GM23338 (cell line): Measurements from ENCODE around the gene ZCCHC8. TPM values are rescaled to one million over a fixed set of nuclear protein-coding genes. Genes with fewer than 3 reads are reported as not detected.

ENCODE experiments used
- ATAC-seq: fragments of 200-7000 bp; cut with Tn5 transposase; 3 replicates; pipeline ENCODE4 v1.9.1; 2020
- DNase-seq: peaks from one replicate; pipeline ENCODE4 v3.0.0-alpha.2; 2015; ENCODE audit warnings: low spot score
- H2AFZ ChIP-seq: fragments of 200-600 bp; sonication (generic); 2 replicates; pipeline ENCODE4 v1.8.0; 2016; ENCODE audit warnings: antibody characterized with exemption, mild to moderate bottlenecking, moderate library complexity
- H3F3A ChIP-seq: fragments of 200-600 bp; sonication (generic); replicated peaks from 2 replicates; pipeline ENCODE4 v1.8.0; 2017; ENCODE audit warnings: antibody characterized with exemption, mixed run types, low read depth
- H3K27ac ChIP-seq: fragments of 200-600 bp; sonication (generic); 2 replicates; pipeline ENCODE4 v1.6.1; 2016; ENCODE audit warnings: low read depth
- H3K27me3 ChIP-seq: fragments of 200-600 bp; sonication (generic); 2 replicates; pipeline ENCODE4 v1.8.0; 2016; ENCODE audit warnings: mild to moderate bottlenecking, mixed run types, moderate library complexity; ENCODE audit not compliant: insufficient read depth
- H3K36me3 ChIP-seq: fragments of 200-600 bp; sonication (generic); 2 replicates; pipeline ENCODE4 v1.8.0; 2016; ENCODE audit warnings: mild to moderate bottlenecking; ENCODE audit not compliant: insufficient read depth
- H3K4me1 ChIP-seq: fragments of 200-600 bp; sonication (generic); 2 replicates; pipeline ENCODE4 v1.8.0; 2016; ENCODE audit warnings: mild to moderate bottlenecking, moderate library complexity; ENCODE audit not compliant: insufficient read depth
- H3K4me2 ChIP-seq: fragments of 200-600 bp; sonication (generic); 2 replicates; pipeline ENCODE4 v1.7.1; 2017; ENCODE audit warnings: mixed run types
- H3K4me3 ChIP-seq: fragments of 200-600 bp; sonication (generic); 2 replicates; pipeline ENCODE4 v1.6.1; 2016; ENCODE audit warnings: mixed run types
- H3K79me2 ChIP-seq: fragments of 200-600 bp; sonication (generic); replicated peaks from 2 replicates; pipeline ENCODE4 v1.8.0; 2017; ENCODE audit warnings: mild to moderate bottlenecking; ENCODE audit not compliant: insufficient read depth
- H3K9me2 ChIP-seq: fragments of 200-600 bp; sonication (generic); 2 replicates; pipeline ENCODE4 v1.8.0; 2017; ENCODE audit not compliant: insufficient read depth
- H4K20me1 ChIP-seq: fragments of 200-600 bp; sonication (generic); replicated peaks from 2 replicates; pipeline ENCODE4 v1.8.0; 2017; ENCODE audit warnings: mild to moderate bottlenecking; ENCODE audit not compliant: insufficient read depth
- H3K27ac Mint-ChIP-seq: 2 replicates; pipeline ENCODE4 v1.8.0; 2020; ENCODE audit warnings: inconsistent platforms, mild to moderate bottlenecking, moderate library complexity, mixed read lengths
- H3K27me3 Mint-ChIP-seq: 3 replicates; pipeline ENCODE4 v1.8.0; 2022; ENCODE audit warnings: low read depth, mild to moderate bottlenecking, moderate library complexity, mixed read lengths, inconsistent platforms; ENCODE audit not compliant: insufficient read depth, poor library complexity
- H3K36me3 Mint-ChIP-seq: 3 replicates; pipeline ENCODE4 v1.8.0; 2021; ENCODE audit warnings: low read depth, mild to moderate bottlenecking, inconsistent platforms, moderate library complexity, mixed read lengths
- H3K4me1 Mint-ChIP-seq: 3 replicates; pipeline ENCODE4 v1.8.0; 2020; ENCODE audit warnings: mild to moderate bottlenecking, inconsistent platforms, mixed read lengths
- H3K4me3 Mint-ChIP-seq: 3 replicates; pipeline ENCODE4 v1.8.0; 2021; ENCODE audit warnings: moderate library complexity, mild to moderate bottlenecking, inconsistent platforms, mixed read lengths
- H3K9me3 Mint-ChIP-seq: 3 replicates; pipeline ENCODE4 v1.8.0; 2020; ENCODE audit warnings: moderate library complexity, mild to moderate bottlenecking, inconsistent platforms, mixed read lengths
- CREB1 ChIP-seq: fragments of 250-450 bp; sonication (Bioruptor Pico); IDR thresholded peaks from 2 replicates; pipeline ENCODE4 v1.5.0; 2020; ENCODE audit warnings: low read depth, mild to moderate bottlenecking, moderate library complexity
- EZH2 ChIP-seq: fragments of 200-600 bp; sonication (generic); IDR thresholded peaks from one replicate; pipeline ENCODE4 v1.8.0; 2017; ENCODE audit warnings: antibody characterized with exemption, mild to moderate bottlenecking, low read depth; ENCODE audit not compliant: unreplicated experiment
- EZH2phosphoT487 ChIP-seq: fragments of 200-600 bp; sonication (generic); IDR thresholded peaks from one replicate; pipeline ENCODE4 v1.8.1; 2018; ENCODE audit warnings: antibody characterized with exemption; ENCODE audit not compliant: unreplicated experiment
- JUNB ChIP-seq: IDR thresholded peaks from one replicate; pipeline ENCODE4 v1.6.1; 2016; ENCODE audit warnings: antibody characterized with exemption; ENCODE audit not compliant: unreplicated experiment
- POLR2AphosphoS5 ChIP-seq: IDR thresholded peaks from 2 replicates; pipeline ENCODE4 v1.6.1; 2016; ENCODE audit warnings: antibody characterized with exemption, low read depth
- STAT1 ChIP-seq: IDR thresholded peaks from one replicate; pipeline ENCODE4 v1.6.1; 2016; ENCODE audit warnings: antibody characterized with exemption; ENCODE audit not compliant: unreplicated experiment
- ZNF114 ChIP-seq: fragments of 250-450 bp; sonication (Bioruptor Pico); IDR thresholded peaks from 2 replicates; pipeline ENCODE4 v1.5.0; 2020; ENCODE audit warnings: mild to moderate bottlenecking, moderate library complexity
- ZNF331 ChIP-seq: fragments of 250-450 bp; sonication (Bioruptor Pico); IDR thresholded peaks from 2 replicates; pipeline ENCODE4 v1.5.0; 2020; ENCODE audit warnings: low read depth, mild to moderate bottlenecking, moderate library complexity
- polyA plus RNA-seq: library from polyadenylated mRNA; unstranded; fragments of >200 nt; fragmentation: Nextera tagmentation; extraction: Ambion mirVana; gene quantifications from 2 replicates; pipeline ENCODE4 v1.2.1, GENCODE V29; 2016
- total RNA-seq: library from RNA; depleted of rRNA; stranded (reverse); fragments of >200 nt; shearing (Covaris generic); gene quantifications from 2 replicates; pipeline ENCODE4 v1.2.3, GENCODE V29; 2014
- TF ChIP-seq, protein P1 (sequence below): IDR thresholded peaks from 2 replicates; pipeline ENCODE4 v1.6.1; 2016; ENCODE audit warnings: antibody characterized with exemption
- TF ChIP-seq, protein P2 (sequence below), 2 experiments: fragments of 200-600 bp in 1 of 2; sonication (generic) in 1 of 2; conservative IDR thresholded peaks; 2 replicates each; pipeline versions ENCODE4 v1.5.1 to v1.6.1; 2016 to 2017; ENCODE audit warnings: antibody characterized with exemption in 2 of 2, low read depth in 2 of 2, mild to moderate bottlenecking in 2 of 2, moderate library complexity in 1 of 2
- TF ChIP-seq, protein P3 (sequence below): IDR thresholded peaks from one replicate; pipeline ENCODE4 v1.6.1; 2018; ENCODE audit warnings: antibody characterized with exemption; ENCODE audit not compliant: unreplicated experiment

The ZCCHC8 gene
- total and polyA plus RNA-seq, 2 experiments from 2014 or later, result 23.9 to 39.0 TPM

DNA sequence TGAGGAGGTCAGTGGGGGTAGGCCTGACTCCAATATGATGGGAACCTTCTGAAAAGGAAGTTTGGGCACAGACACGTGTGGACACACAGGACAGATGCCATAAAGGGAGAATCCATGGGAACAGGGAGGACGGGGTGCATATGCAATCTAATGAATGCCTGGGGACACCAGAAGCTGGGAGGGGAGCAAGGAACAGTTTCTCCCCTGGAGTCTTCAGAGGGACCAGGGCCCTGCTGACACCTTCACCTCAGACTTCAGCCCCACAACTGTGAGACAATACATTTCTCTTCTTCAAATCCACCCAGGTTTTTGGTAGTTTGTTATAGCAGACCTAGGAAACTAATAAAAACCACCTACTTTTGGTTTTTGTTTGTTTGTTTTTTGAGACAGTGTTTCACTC, 43.1 kb downstream of the ZCCHC8 start:
- TF ChIP-seq ZNF114, result no peak
- TF ChIP-seq, protein P1, sequence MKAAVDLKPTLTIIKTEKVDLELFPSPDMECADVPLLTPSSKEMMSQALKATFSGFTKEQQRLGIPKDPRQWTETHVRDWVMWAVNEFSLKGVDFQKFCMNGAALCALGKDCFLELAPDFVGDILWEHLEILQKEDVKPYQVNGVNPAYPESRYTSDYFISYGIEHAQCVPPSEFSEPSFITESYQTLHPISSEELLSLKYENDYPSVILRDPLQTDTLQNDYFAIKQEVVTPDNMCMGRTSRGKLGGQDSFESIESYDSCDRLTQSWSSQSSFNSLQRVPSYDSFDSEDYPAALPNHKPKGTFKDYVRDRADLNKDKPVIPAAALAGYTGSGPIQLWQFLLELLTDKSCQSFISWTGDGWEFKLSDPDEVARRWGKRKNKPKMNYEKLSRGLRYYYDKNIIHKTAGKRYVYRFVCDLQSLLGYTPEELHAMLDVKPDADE, result no peak
- no peak overlapping the region for H3K27ac Mint-ChIP-seq
- H3K4me1 ChIP-seq, result no peaks in the 10 kb centered on the region
- H3K9me2 ChIP-seq, result no peaks in the 10 kb centered on the region
- no peaks in the 10 kb centered on the region for H3K27me3 ChIP-seq
- H3K9me3 Mint-ChIP-seq, result no peaks in the 10 kb centered on the region
- H3K79me2 ChIP-seq, result no peaks in the 10 kb centered on the region
- no peak overlapping the region for H3K4me3 Mint-ChIP-seq
- no peaks in the 10 kb centered on the region for H3K36me3 Mint-ChIP-seq
- 0 out of 2 replicates have a peak overlapping the region, but pooled peaks have one; percentile 43 for H2AFZ ChIP-seq
- H3K36me3 ChIP-seq, result no peaks in the 10 kb centered on the region
- H3K4me3 ChIP-seq, result no peak overlapping the region
- H3K27ac ChIP-seq, result no peak overlapping the region
- H3F3A ChIP-seq, result no peaks in the 10 kb centered on the region
- ATAC-seq, result no peak
- no peaks in the 10 kb centered on the region for H3K4me1 Mint-ChIP-seq
- H3K4me2 ChIP-seq, result no peak overlapping the region
- H3K27me3 Mint-ChIP-seq, result peaks cover 3% of the 10 kb centered on the region
- no peaks in the 10 kb centered on the region for H4K20me1 ChIP-seq
- no peak for DNase-seq

DNA sequence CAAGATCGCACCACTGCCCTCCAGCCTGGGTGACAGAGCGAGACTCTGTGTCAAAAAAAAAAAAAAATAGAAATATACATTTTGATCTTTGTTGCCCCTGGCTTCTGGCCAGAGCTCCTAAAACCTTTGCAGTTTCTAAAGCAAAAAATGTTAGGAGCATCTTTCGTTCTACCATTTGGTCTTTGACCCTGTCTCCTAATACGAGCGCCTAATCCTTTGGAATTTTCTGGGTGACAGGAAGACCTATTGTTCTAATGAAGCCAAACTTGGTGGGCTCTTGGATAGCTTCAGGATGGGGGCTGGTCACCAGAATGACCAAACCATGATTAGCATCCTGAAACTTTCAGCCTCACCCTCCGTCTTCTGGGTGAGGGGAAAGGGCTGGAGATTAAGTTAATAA, 46.0 kb downstream of the ZCCHC8 start:
- Mint-ChIP-seq H3K27me3 (peaks cover 3% of the 10 kb centered on the region), H3K4me1 (no peaks in the 10 kb centered on the region), H3K9me3 (no peaks in the 10 kb centered on the region), H3K4me3 (no peak overlapping the region), H3K27ac (no peak overlapping the region), H3K36me3 (no peaks in the 10 kb centered on the region)
- H2AFZ ChIP-seq, result peak overlapping the region; percentile 7; the same call in 1 of the 2 replicates
- no peaks in the 10 kb centered on the region for H4K20me1 ChIP-seq
- no peak overlapping the region for H3K27ac ChIP-seq
- no peaks in the 10 kb centered on the region for H3K27me3 ChIP-seq
- no peaks in the 10 kb centered on the region for H3K9me2 ChIP-seq
- no peak for ATAC-seq
- H3F3A ChIP-seq, result no peaks in the 10 kb centered on the region
- no peaks in the 10 kb centered on the region for H3K79me2 ChIP-seq
- H3K4me1 ChIP-seq, result no peaks in the 10 kb centered on the region
- no peak overlapping the region for H3K4me3 ChIP-seq
- no peaks in the 10 kb centered on the region for H3K36me3 ChIP-seq
- no peak overlapping the region for H3K4me2 ChIP-seq
- DNase-seq, result no peak
- TF ChIP-seq CREB1 (CRISPR knock-in tag), result no peak
- TF ChIP-seq JUNB, result no peak
- TF ChIP-seq, protein P2, sequence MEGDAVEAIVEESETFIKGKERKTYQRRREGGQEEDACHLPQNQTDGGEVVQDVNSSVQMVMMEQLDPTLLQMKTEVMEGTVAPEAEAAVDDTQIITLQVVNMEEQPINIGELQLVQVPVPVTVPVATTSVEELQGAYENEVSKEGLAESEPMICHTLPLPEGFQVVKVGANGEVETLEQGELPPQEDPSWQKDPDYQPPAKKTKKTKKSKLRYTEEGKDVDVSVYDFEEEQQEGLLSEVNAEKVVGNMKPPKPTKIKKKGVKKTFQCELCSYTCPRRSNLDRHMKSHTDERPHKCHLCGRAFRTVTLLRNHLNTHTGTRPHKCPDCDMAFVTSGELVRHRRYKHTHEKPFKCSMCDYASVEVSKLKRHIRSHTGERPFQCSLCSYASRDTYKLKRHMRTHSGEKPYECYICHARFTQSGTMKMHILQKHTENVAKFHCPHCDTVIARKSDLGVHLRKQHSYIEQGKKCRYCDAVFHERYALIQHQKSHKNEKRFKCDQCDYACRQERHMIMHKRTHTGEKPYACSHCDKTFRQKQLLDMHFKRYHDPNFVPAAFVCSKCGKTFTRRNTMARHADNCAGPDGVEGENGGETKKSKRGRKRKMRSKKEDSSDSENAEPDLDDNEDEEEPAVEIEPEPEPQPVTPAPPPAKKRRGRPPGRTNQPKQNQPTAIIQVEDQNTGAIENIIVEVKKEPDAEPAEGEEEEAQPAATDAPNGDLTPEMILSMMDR (conservative IDR thresholded peaks at IDR 0.05; ENCODE audit: low read depth in 2 of 2), result no peak
- no peak for TF ChIP-seq ZNF331 (CRISPR knock-in tag)
- TF ChIP-seq, protein P3, sequence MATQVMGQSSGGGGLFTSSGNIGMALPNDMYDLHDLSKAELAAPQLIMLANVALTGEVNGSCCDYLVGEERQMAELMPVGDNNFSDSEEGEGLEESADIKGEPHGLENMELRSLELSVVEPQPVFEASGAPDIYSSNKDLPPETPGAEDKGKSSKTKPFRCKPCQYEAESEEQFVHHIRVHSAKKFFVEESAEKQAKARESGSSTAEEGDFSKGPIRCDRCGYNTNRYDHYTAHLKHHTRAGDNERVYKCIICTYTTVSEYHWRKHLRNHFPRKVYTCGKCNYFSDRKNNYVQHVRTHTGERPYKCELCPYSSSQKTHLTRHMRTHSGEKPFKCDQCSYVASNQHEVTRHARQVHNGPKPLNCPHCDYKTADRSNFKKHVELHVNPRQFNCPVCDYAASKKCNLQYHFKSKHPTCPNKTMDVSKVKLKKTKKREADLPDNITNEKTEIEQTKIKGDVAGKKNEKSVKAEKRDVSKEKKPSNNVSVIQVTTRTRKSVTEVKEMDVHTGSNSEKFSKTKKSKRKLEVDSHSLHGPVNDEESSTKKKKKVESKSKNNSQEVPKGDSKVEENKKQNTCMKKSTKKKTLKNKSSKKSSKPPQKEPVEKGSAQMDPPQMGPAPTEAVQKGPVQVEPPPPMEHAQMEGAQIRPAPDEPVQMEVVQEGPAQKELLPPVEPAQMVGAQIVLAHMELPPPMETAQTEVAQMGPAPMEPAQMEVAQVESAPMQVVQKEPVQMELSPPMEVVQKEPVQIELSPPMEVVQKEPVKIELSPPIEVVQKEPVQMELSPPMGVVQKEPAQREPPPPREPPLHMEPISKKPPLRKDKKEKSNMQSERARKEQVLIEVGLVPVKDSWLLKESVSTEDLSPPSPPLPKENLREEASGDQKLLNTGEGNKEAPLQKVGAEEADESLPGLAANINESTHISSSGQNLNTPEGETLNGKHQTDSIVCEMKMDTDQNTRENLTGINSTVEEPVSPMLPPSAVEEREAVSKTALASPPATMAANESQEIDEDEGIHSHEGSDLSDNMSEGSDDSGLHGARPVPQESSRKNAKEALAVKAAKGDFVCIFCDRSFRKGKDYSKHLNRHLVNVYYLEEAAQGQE, result no peak
- TF ChIP-seq EZH2, result no peak
- TF ChIP-seq, protein P1, result no peak
- TF ChIP-seq ZNF114, result no peak
- TF ChIP-seq STAT1, result no peak
- TF ChIP-seq POLR2AphosphoS5, result no peak
- no peak for TF ChIP-seq EZH2phosphoT487
